GM18519 (cell line): ENCODE measurements around the gene PPM1K.
A peak's percentile ranks its signal among the peaks of the same experiment; 100 is the strongest.

ENCODE experiments used
- ATAC-seq: cut with Tn5 transposase; IDR thresholded peaks from one replicate; pipeline ENCODE4 v1.9.1; 2021; ENCODE audit warnings: mild to moderate bottlenecking, moderate library complexity; ENCODE audit not compliant: unreplicated experiment, low FRiP score

PPM1K gene

GRCh38 chr4:88223516-88223915 is 60.8 kb downstream of the PPM1K start:
- ATAC-seq = no peak

DNA sequence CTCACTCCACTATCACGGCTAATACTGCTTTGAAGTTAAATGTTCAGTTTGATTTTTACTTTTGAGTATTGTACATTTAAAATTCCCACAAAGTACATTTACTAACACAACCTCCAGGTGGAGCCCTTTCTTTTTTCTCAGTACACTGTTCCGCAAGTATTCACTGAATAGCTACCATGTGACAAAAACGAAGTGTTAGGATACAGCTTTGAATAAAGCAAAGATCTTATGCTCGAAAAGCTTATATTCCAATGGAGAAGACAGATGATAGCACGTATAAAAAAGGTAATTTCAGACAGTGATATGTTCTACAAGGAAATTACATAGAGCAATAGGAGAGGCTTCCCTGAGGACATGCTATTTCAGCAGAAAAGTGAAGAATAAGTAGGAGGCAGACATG is 65.3 kb downstream of the PPM1K start:
- ATAC-seq = peak; percentile 84

GRCh38 chr4:88217169-88217568 is 67.2 kb downstream of the PPM1K start:
- ATAC-seq = no peak

GRCh38 chr4:88216395-88216794 is 68.0 kb downstream of the PPM1K start:
- no peak for ATAC-seq

- no peak for ATAC-seq
Observed at GRCh38 chr4:88215351-88215750, 69.0 kb downstream of the PPM1K start.

GRCh38 chr4:88212253-88212561 is 72.2 kb downstream of the PPM1K start:
- no peak for ATAC-seq

DNA sequence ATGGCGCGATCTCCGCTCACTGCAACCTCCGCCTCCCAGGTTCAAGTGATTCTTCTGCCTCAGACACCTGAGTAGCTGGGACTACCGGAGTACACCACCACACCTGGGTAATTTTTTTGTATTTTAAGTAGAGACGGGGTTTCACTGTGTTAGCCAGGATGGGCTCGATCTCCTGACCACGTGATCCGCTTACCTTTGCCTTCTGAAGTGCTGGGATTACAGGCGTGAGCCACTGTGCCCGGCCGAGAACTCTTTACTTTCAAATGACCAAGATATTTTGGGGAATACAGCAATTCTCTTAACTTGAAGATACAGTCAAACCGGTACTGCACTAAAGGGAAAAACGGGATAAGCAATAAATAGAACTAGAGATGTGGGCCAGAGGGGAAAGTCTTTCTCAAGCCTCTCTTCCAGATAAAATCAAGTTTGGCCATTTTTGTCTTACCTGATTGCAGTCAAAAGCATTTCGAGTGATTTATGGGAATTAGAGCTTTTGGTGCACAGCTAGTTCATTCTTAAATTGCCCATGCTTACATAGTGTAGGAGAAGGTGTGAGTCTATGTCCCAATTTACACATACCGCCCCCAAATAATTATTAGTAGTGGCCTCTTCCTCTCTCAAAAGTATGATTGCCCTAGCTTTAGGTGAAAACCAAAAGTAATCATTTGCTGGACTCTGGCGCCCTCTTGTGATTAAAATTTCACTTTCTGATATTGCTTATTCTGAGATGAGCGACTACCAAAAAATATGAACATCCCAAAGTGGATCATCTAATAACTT is 72.7 kb downstream of the PPM1K start:
- no peak for ATAC-seq

DNA sequence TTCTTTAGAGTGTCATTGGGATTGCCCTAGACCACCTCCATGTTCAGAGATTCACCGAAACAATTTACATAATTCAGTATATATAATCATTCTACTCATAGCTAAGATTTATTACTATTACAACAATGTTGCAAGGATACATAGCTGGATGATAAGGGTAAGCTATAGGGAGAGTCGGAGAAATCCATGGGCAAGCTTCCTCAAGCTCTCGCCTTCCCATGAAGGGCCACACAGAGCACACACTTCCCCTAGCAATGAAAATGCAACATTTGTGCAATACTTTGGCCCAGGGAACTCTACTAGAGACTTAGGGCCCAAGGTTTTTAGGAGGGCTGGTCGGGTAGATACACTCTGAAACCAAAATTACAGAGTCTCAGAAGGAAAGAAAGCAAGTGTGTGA is 76.2 kb downstream of the PPM1K start:
- ATAC-seq = no peak
